WTC11 (cell line): ENCODE data around the gene KLHDC1. TPM values are rescaled to one million over a fixed set of nuclear protein-coding genes. Genes with fewer than 3 reads are reported as not detected.

Experiments
- ATAC-seq: fragments of 200-7000 bp; cut with Tn5 transposase; 2 replicates; pipeline ENCODE4 v1.10.0; 2021; ENCODE audit warnings: mild to moderate bottlenecking, moderate library complexity
- CTCF ChIA-PET: fragments of 300-600 bp; sonication (Branson Sonifier 250); formaldehyde crosslinking; loops from one replicate; lab custom pipeline; 2021; ENCODE audit warnings: antibody characterized with exemption; lab: Charles Lee
- POLR2A ChIA-PET: fragments of 350-600 bp; sonication (Branson Sonifier 250); formaldehyde crosslinking; loops from one replicate; lab custom pipeline; 2021; ENCODE audit warnings: antibody characterized with exemption; lab: Charles Lee
- DNase-seq: peaks from one replicate; pipeline ENCODE4 v3.0.0; 2021; ENCODE audit warnings: low spot score
- H3K27ac Mint-ChIP-seq: 2 replicates; pipeline ENCODE4 v1.8.0; 2021; ENCODE audit warnings: mixed read lengths
- H3K27me3 Mint-ChIP-seq: 2 replicates; pipeline ENCODE4 v1.8.0; 2021; ENCODE audit warnings: low read depth, mild to moderate bottlenecking, moderate library complexity, mixed read lengths
- H3K36me3 Mint-ChIP-seq: 2 replicates; pipeline ENCODE4 v1.8.0; 2021; ENCODE audit warnings: mixed read lengths
- H3K4me1 Mint-ChIP-seq: 2 replicates; pipeline ENCODE4 v1.8.0; 2022; ENCODE audit warnings: mixed read lengths
- H3K4me3 Mint-ChIP-seq: 2 replicates; pipeline ENCODE4 v1.8.0; 2021; ENCODE audit warnings: mild to moderate bottlenecking, moderate library complexity, mixed read lengths
- H3K9me3 Mint-ChIP-seq: 2 replicates; pipeline ENCODE4 v1.8.0; 2021; ENCODE audit warnings: mixed read lengths
- ATF6 ChIP-seq: sonication (generic); formaldehyde crosslinking; IDR thresholded peaks from 2 replicates; pipeline ENCODE4 v1.8.1; 2023; ENCODE audit warnings: mild to moderate bottlenecking, missing genetic modification reagents
- CBFB ChIP-seq: sonication (generic); formaldehyde crosslinking; IDR thresholded peaks from 2 replicates; pipeline ENCODE4 v1.8.1; 2022; ENCODE audit warnings: mild to moderate bottlenecking, low read depth, missing genetic modification reagents
- CREB1 ChIP-seq: sonication (generic); formaldehyde crosslinking; IDR thresholded peaks from 2 replicates; pipeline ENCODE4 v1.8.0; 2023; ENCODE audit warnings: mild to moderate bottlenecking, missing genetic modification reagents
- FOXK1 ChIP-seq: sonication (generic); formaldehyde crosslinking; IDR thresholded peaks from 2 replicates; pipeline ENCODE4 v1.8.0; 2022; ENCODE audit warnings: mild to moderate bottlenecking, moderate library complexity, missing genetic modification reagents
- FOXP1 ChIP-seq: sonication (generic); formaldehyde crosslinking; IDR thresholded peaks from 2 replicates; pipeline ENCODE4 v1.8.0; 2022; ENCODE audit warnings: missing genetic modification reagents, mild to moderate bottlenecking, moderate library complexity, borderline replicate concordance
- IRF1 ChIP-seq: sonication (generic); formaldehyde crosslinking; IDR thresholded peaks from 2 replicates; pipeline ENCODE4 v1.8.0; 2023; ENCODE audit warnings: missing genetic modification reagents
- KAT7 ChIP-seq: sonication (generic); formaldehyde crosslinking; IDR thresholded peaks from 2 replicates; pipeline ENCODE4 v1.8.1; 2023; ENCODE audit warnings: missing genetic modification reagents, mild to moderate bottlenecking, borderline replicate concordance
- MAX ChIP-seq: sonication (generic); formaldehyde crosslinking; IDR thresholded peaks from 2 replicates; pipeline ENCODE4 v1.8.0; 2022; ENCODE audit warnings: mild to moderate bottlenecking, missing genetic modification reagents
- NFATC4 ChIP-seq: fragments of 250-450 bp; sonication (Bioruptor Pico); IDR thresholded peaks from 2 replicates; pipeline ENCODE4 v1.9.0; 2021; ENCODE audit warnings: mild to moderate bottlenecking
- NFYB ChIP-seq: sonication (generic); formaldehyde crosslinking; conservative IDR thresholded peaks from 2 replicates; pipeline ENCODE4 v1.8.0; 2022; ENCODE audit warnings: low read depth, missing genetic modification reagents
- TP53 ChIP-seq: sonication (generic); formaldehyde crosslinking; IDR thresholded peaks from 2 replicates; pipeline ENCODE4 v1.8.1; 2023; ENCODE audit warnings: mild to moderate bottlenecking, missing genetic modification reagents
- USF2 ChIP-seq: sonication (generic); formaldehyde crosslinking; IDR thresholded peaks from 2 replicates; pipeline ENCODE4 v1.8.1; 2023; ENCODE audit warnings: mild to moderate bottlenecking, missing genetic modification reagents, moderate library complexity
- ZNF317 ChIP-seq: sonication (generic); formaldehyde crosslinking; IDR thresholded peaks from 2 replicates; pipeline ENCODE4 v1.8.1; 2023; ENCODE audit warnings: low read depth, mild to moderate bottlenecking, moderate library complexity, missing genetic modification reagents, borderline replicate concordance
- ZNF396 ChIP-seq: fragments of 250-450 bp; sonication (Bioruptor Pico); IDR thresholded peaks from 2 replicates; pipeline ENCODE4 v1.8.0; 2021; ENCODE audit warnings: mild to moderate bottlenecking, moderate library complexity, borderline replicate concordance
- ZNF425 ChIP-seq: fragments of 250-450 bp; sonication (Bioruptor Pico); conservative IDR thresholded peaks from 2 replicates; pipeline ENCODE4 v1.9.0; 2021; ENCODE audit warnings: mild to moderate bottlenecking
- ZNF671 ChIP-seq: fragments of 250-450 bp; sonication (Bioruptor Pico); IDR thresholded peaks from 2 replicates; pipeline ENCODE4 v1.8.0; 2021; ENCODE audit warnings: mild to moderate bottlenecking
- total RNA-seq: library from RNA; stranded (reverse); gene quantifications from 3 replicates; pipeline ENCODE4 v1.2.3, GENCODE V29; 2021
- TF ChIP-seq, protein P1 (sequence below): fragments of 250-450 bp; sonication (Bioruptor Pico); IDR thresholded peaks from 2 replicates; pipeline ENCODE4 v1.9.0; 2021; ENCODE audit warnings: mild to moderate bottlenecking, borderline replicate concordance
- TF ChIP-seq, protein P2 (sequence below): sonication (generic); formaldehyde crosslinking; IDR thresholded peaks from 2 replicates; pipeline ENCODE4 v1.8.0; 2022; ENCODE audit warnings: mild to moderate bottlenecking, missing genetic modification reagents

Gene KLHDC1
- total RNA-seq, 1 experiment from 2014 or later: not detected

DNA sequence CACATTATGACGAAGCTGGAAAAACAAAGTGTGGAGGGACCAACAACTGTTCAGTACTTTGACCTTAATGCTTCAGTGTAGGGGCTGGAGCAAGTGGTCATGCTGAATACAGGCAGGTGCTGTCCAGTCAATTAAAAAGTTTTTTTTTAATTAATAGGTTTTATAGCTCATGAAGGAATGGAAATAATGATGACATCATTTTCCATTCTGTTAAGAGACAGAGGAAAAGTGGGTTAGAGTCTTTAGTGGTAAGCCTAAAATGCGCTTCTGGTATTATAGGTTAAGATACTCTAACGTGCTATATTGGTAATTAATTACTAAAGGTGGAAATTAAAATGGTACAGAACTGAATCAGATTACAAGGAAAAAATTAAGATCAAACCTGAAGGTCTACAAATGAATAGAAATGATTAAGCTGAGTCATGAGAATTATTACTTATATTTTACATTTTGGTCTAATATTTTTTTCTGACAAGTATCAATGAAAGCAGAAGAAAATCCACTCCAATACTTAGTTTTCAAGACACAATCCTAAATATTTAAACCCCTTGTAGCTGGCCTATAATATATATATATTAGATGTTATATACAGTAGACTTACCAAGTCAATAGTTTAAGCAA is 90.6 kb downstream of the KLHDC1 start (continued):
- TF ChIP-seq, protein P1, sequence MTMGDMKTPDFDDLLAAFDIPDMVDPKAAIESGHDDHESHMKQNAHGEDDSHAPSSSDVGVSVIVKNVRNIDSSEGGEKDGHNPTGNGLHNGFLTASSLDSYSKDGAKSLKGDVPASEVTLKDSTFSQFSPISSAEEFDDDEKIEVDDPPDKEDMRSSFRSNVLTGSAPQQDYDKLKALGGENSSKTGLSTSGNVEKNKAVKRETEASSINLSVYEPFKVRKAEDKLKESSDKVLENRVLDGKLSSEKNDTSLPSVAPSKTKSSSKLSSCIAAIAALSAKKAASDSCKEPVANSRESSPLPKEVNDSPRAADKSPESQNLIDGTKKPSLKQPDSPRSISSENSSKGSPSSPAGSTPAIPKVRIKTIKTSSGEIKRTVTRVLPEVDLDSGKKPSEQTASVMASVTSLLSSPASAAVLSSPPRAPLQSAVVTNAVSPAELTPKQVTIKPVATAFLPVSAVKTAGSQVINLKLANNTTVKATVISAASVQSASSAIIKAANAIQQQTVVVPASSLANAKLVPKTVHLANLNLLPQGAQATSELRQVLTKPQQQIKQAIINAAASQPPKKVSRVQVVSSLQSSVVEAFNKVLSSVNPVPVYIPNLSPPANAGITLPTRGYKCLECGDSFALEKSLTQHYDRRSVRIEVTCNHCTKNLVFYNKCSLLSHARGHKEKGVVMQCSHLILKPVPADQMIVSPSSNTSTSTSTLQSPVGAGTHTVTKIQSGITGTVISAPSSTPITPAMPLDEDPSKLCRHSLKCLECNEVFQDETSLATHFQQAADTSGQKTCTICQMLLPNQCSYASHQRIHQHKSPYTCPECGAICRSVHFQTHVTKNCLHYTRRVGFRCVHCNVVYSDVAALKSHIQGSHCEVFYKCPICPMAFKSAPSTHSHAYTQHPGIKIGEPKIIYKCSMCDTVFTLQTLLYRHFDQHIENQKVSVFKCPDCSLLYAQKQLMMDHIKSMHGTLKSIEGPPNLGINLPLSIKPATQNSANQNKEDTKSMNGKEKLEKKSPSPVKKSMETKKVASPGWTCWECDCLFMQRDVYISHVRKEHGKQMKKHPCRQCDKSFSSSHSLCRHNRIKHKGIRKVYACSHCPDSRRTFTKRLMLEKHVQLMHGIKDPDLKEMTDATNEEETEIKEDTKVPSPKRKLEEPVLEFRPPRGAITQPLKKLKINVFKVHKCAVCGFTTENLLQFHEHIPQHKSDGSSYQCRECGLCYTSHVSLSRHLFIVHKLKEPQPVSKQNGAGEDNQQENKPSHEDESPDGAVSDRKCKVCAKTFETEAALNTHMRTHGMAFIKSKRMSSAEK (CRISPR knock-in tag): no peak
- TF ChIP-seq MAX (CRISPR knock-in tag): no peak
- TF ChIP-seq CREB1 (CRISPR knock-in tag): no peak
- TF ChIP-seq, protein P2, sequence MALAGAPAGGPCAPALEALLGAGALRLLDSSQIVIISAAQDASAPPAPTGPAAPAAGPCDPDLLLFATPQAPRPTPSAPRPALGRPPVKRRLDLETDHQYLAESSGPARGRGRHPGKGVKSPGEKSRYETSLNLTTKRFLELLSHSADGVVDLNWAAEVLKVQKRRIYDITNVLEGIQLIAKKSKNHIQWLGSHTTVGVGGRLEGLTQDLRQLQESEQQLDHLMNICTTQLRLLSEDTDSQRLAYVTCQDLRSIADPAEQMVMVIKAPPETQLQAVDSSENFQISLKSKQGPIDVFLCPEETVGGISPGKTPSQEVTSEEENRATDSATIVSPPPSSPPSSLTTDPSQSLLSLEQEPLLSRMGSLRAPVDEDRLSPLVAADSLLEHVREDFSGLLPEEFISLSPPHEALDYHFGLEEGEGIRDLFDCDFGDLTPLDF (CRISPR knock-in tag): no peak
- no peak for TF ChIP-seq FOXK1 (CRISPR knock-in tag)
- no peak for TF ChIP-seq TP53 (CRISPR knock-in tag)
- TF ChIP-seq, all 79 proteins: peak for 0

DNA sequence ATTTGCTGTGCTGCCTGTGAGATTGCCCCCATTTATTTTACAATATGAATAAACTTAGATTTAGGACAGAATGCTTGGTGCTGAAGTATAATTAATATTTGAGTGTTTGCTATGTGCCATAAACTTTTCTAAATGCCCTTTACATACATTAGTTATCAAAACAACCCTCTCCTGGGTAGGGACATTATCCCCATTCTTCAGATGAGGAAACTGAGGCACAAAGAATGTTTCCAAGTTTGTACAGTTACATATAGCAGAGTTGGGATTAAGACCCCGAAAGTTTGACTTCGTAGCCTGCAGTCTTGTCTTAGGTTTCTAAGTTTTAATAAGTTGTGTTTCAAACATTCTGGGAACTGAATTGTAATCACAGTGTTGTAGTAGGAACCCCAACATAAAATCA is 93.4 kb downstream of the KLHDC1 start:
- Mint-ChIP-seq H3K9me3 (no peaks in the 10 kb centered on the region), H3K36me3 (peaks cover 73% of the 10 kb centered on the region), H3K4me1 (no peaks in the 10 kb centered on the region), H3K4me3 (no peak overlapping the region), H3K27me3 (no peaks in the 10 kb centered on the region), H3K27ac (no peak overlapping the region)
- CTCF ChIA-PET: no interaction called here
- DNase-seq: no peak
- TF ChIP-seq ZNF671 (CRISPR knock-in tag): no peak
- no peak for TF ChIP-seq KAT7 (CRISPR knock-in tag)
- TF ChIP-seq NFYB: no peak
- no peak for TF ChIP-seq ZNF317
- TF ChIP-seq IRF1 (CRISPR knock-in tag): no peak
- TF ChIP-seq FOXP1 (CRISPR knock-in tag): no peak
- no peak for TF ChIP-seq USF2 (CRISPR knock-in tag)
- no peak for TF ChIP-seq ZNF425 (CRISPR knock-in tag)
- no peak for ATAC-seq
- POLR2A ChIA-PET: no interaction called here

DNA sequence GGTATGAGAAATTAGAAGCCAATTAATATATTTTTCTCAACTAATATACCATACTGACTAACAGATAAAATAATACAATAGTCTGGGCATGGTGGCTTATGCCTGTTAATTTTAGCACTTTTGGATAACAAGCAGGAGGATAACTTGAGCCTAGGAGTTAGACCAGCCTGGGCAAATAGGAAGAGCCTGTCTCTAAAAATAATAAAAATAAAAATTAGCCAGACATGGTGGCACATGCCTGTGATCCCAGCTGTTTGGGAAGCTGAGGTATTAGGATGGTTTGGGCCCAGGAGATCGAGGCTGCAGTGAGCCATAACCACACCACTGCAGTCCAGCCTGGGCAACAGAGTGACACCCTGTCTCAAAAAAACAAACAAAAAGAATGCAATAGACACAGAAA is 99.7 kb downstream of the KLHDC1 start:
- Mint-ChIP-seq H3K9me3 (no peaks in the 10 kb centered on the region), H3K27ac (no peak overlapping the region), H3K36me3 (peaks cover 66% of the 10 kb centered on the region), H3K4me3 (no peak overlapping the region), H3K4me1 (no peaks in the 10 kb centered on the region), H3K27me3 (no peaks in the 10 kb centered on the region)
- CTCF ChIA-PET: no interaction called here
- DNase-seq (no peak), ATAC-seq (no peak)
- POLR2A ChIA-PET: no interaction called here
- no peak for TF ChIP-seq FOXP1 (CRISPR knock-in tag)
- TF ChIP-seq ATF6: no peak
- TF ChIP-seq NFATC4 (CRISPR knock-in tag): no peak
- TF ChIP-seq ZNF396 (CRISPR knock-in tag): no peak
- no peak for TF ChIP-seq CBFB
- TF ChIP-seq MAX (CRISPR knock-in tag): no peak
